ENCODE measurements around the gene MAP7D2.

The MAP7D2 gene

GRCh38 chrX:19966056-19966455 lies 150.7 kb downstream of the MAP7D2 start:
- Histone ChIP-seq H3K9me3 (ENCODE audit: control insufficient read depth, insufficient read depth, low read depth, low read length) (no peaks in the 10 kb centered on the region), H3K4me1 (ENCODE audit: control insufficient read depth, insufficient read depth, low read length) (no peaks in the 10 kb centered on the region), H3K36me3 (ENCODE audit: control insufficient read depth in 2 of 2, insufficient read depth in 1 of 2, low read length in 2 of 2) (peaks cover 4 to 9% of the 10 kb centered on the region in 2 experiments; a peak in 2 of 3 replicates), H3K27ac (ENCODE audit: extremely low read depth, low read depth, low read length) (no peak overlapping the region), H3K4me3 (ENCODE audit: low read depth, low read length) (no peak overlapping the region)
- ChIA-PET CTCF (no interaction called here), POLR2A (no interaction called here)
- TF ChIP-seq ZNF560 (tag by site-specific recombination; IDR thresholded peaks at IDR 0.05; ENCODE audit: borderline replicate concordance) = no peak
- TF ChIP-seq ZNF221 (tag by site-specific recombination; IDR thresholded peaks at IDR 0.05; ENCODE audit: borderline replicate concordance) = no peak
- no peak for TF ChIP-seq ZNF501 (tag by site-specific recombination; IDR thresholded peaks at IDR 0.05)
- TF ChIP-seq ZNF398 (tag by site-specific recombination; IDR thresholded peaks at IDR 0.05) = no peak
- TF ChIP-seq ZNF2 (tag by site-specific recombination; IDR thresholded peaks at IDR 0.05) = no peak
- TF ChIP-seq ZNF112 (tag by site-specific recombination; IDR thresholded peaks at IDR 0.05) = no peak

GRCh38 chrX:19964017-19964710 lies 152.5 kb downstream of the MAP7D2 start:
- TF ChIP-seq KLF7 (tag by site-specific recombination; IDR thresholded peaks at IDR 0.05; ENCODE audit: borderline replicate concordance) = no peak
- 0 out of 2 replicates have a peak, but pooled peaks have one; percentile 29 for TF ChIP-seq PRDM10 (tag by site-specific recombination; IDR thresholded peaks at IDR 0.05)
- TF ChIP-seq ELK4 (IDR thresholded peaks at IDR 0.05; ENCODE audit: borderline replicate concordance, low read depth, low read length) = no peak
- TF ChIP-seq ZBTB26 (tag by site-specific recombination; optimal IDR thresholded peaks at IDR 0.05) = no peak
- no peak for TF ChIP-seq ZBTB44 (tag by site-specific recombination; IDR thresholded peaks at IDR 0.05)
- ChIA-PET CTCF (no interaction called here), POLR2A (no interaction called here)
- Histone ChIP-seq H3K4me1 (ENCODE audit: control insufficient read depth, insufficient read depth, low read length) (no peaks in the 10 kb centered on the region), H3K36me3 (ENCODE audit: control insufficient read depth in 2 of 2, insufficient read depth in 1 of 2, low read length in 2 of 2) (peaks cover 4 to 9% of the 10 kb centered on the region in 2 experiments; a peak in 2 of 3 replicates), H3K27ac (ENCODE audit: extremely low read depth, low read depth, low read length) (no peak overlapping the region), H3K9me3 (ENCODE audit: control insufficient read depth, insufficient read depth, low read depth, low read length) (no peaks in the 10 kb centered on the region), H3K4me3 (ENCODE audit: low read depth, low read length) (no peak overlapping the region)
